Measurements from ENCODE around the gene IER5.

IER5 gene

DNA sequence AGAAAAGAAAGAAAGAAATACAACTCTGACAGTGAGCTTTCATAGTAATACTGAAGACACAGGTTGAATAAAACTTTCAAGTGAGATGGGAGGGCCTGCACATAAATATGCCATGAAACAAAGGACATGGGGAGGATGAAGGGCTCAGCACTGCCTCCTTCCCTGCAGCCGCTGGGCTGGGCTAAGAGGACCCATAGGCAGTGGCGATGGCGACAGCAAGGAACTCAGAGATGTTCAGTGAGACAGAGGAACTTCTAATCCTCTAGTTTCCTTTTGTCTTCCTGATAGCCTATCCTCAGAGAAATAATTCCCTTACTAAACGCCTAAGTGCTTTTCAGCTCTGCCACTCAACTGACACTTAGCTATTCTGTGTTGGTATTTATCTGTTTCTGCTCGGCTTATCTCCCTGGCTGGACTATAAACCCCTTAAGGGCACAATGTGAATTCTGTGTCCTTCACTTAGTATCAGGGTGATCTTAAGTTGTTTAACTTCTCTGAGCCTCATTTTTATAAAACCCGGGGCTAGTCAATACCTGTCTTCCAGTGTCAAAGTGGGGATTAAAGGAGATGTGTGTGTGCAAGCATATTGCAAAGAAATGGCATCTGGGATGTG is 24.4 kb upstream of the IER5 start:
- TF ChIP-seq, protein P1, sequence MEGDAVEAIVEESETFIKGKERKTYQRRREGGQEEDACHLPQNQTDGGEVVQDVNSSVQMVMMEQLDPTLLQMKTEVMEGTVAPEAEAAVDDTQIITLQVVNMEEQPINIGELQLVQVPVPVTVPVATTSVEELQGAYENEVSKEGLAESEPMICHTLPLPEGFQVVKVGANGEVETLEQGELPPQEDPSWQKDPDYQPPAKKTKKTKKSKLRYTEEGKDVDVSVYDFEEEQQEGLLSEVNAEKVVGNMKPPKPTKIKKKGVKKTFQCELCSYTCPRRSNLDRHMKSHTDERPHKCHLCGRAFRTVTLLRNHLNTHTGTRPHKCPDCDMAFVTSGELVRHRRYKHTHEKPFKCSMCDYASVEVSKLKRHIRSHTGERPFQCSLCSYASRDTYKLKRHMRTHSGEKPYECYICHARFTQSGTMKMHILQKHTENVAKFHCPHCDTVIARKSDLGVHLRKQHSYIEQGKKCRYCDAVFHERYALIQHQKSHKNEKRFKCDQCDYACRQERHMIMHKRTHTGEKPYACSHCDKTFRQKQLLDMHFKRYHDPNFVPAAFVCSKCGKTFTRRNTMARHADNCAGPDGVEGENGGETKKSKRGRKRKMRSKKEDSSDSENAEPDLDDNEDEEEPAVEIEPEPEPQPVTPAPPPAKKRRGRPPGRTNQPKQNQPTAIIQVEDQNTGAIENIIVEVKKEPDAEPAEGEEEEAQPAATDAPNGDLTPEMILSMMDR (IDR thresholded peaks at IDR 0.05): no peak
- Histone ChIP-seq H3K27ac (no peak overlapping the region), H3K36me3 (peaks cover 0 to 6% (median 0%) of the 10 kb centered on the region in 3 donors), H3K9me3 (no peaks in the 10 kb centered on the region), H3K4me1 (peaks cover 0 to 24% (median 6%) of the 10 kb centered on the region in 4 donors), H3K4me3 (no peak overlapping the region), H3K27me3 (no peaks in the 10 kb centered on the region)
- DNase-seq: no peak
- intact Hi-C loops (cut with DNase I; ENCODE audit: low total_unique reads): no loop called here

DNA sequence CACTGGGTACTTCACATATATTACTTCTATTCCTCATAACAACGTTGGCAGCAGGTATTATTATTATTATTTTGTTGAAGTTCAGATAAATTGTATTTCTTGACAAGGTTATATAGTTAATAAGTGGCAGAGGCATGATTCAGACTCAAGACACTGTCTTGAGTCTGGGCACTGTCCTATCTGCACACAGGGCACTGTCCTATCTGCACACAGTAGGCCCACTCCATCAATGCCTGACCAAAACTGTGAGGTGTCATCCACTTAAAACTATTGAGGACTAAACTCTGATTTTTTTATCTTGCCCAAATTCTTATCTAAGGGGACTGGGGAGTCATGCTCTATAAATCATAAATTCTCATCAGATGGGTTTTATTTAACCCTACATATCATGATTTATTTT is 23.8 kb upstream of the IER5 start:
- Histone ChIP-seq H3K4me1 (peaks cover 0 to 24% (median 6%) of the 10 kb centered on the region in 4 donors), H3K27ac (no peak overlapping the region), H3K9me3 (no peaks in the 10 kb centered on the region), H3K27me3 (no peaks in the 10 kb centered on the region), H3K36me3 (peaks cover 0 to under 1% (median 0%) of the 10 kb centered on the region in 3 donors), H3K4me3 (no peak overlapping the region)
- intact Hi-C loops (cut with DNase I; ENCODE audit: low total_unique reads): no loop called here
- DNase-seq: no peak
- TF ChIP-seq, protein P1 (IDR thresholded peaks at IDR 0.05): no peak

DNA sequence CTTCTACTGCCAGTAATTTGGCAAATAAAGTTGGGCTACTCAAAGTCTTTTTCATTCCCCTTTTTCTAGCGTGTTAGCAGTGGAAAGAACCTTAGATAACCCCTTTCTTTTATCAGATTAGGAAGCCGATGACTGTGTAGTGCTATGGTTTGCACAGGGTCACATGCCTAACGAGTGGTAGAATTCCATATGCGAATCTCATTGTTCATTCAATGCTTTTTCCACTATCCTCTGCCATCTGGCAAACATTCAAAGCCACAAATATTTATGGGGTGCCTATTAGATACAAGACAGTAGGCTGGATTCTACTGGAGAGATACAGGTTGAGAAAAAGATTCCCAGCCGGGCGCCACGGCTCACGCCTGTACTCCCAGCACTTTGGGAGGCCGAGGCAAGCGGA is 14.9 kb upstream of the IER5 start:
- DNase-seq: no peak
- Histone ChIP-seq H3K4me3 (no peak overlapping the region), H3K4me1 (peaks cover 0 to 6% (median 0%) of the 10 kb centered on the region in 4 donors), H3K27me3 (peaks cover 0 to 4% of the 10 kb centered on the region in 2 donors), H3K36me3 (no peaks in the 10 kb centered on the region), H3K27ac (no peak overlapping the region), H3K9me3 (no peaks in the 10 kb centered on the region)
- TF ChIP-seq, protein P1 (IDR thresholded peaks at IDR 0.05): no peak
- intact Hi-C loops (cut with DNase I; ENCODE audit: low total_unique reads): no loop called here

DNA sequence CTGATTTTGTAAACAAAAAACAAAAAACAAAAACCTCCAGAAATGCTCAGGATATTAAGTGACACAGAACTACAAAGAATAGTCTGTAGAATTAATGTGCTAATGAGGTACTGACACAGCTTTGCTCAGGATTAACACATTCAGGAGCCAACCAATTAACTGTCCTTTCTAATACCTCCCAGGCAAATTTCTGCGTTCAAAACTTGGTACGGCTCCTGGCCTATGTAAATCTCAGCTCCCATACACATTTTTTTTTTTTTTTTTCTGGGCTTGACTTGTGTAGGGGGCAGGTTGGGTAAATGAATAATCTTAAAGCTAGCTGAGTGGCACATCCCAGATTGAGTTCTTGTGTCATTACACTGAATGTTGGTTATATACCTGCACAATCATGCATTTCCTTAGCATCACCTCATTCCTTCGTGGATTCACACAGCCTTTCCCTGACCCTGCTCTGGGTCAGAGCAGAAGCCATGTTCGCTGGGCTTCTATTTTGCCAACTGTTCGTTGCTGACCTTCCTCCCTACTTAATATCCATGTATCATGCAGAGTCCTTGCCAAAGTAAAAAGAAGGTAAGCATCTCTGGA is 12.6 kb upstream of the IER5 start:
- TF ChIP-seq, protein P1 (IDR thresholded peaks at IDR 0.05): no peak
- intact Hi-C loops (cut with DNase I; ENCODE audit: low total_unique reads): no loop called here
- DNase-seq: no peak
- H3K4me1 ChIP-seq: peaks cover 0 to 6% (median 0%) of the 10 kb centered on the region in 4 donors
- no peaks in the 10 kb centered on the region for H3K36me3 ChIP-seq
- no peak overlapping the region for H3K4me3 ChIP-seq
- peaks cover 0 to 4% of the 10 kb centered on the region in 2 donors for H3K27me3 ChIP-seq
- no peak overlapping the region for H3K27ac ChIP-seq
- no peaks in the 10 kb centered on the region for H3K9me3 ChIP-seq

DNA sequence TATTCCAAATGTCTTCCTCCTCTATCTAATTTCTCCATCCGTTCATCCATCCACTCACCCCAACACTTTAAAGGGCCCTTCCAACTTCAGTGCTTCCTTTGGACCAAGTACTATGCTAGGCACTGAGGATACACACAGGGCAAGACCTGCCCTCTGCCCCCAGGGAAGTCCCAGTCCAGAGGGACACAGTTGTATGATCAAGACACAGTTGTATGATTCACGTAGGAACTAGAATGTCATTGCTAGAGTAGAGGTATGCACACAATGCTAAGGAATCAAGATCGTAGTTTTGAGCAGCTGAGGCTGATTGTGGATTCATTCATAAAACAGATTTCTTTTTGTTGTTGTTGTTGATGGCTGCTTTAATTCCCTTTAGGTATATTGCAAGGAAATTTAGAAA is 11.6 kb upstream of the IER5 start:
- no peak for DNase-seq
- intact Hi-C loops (cut with DNase I; ENCODE audit: low total_unique reads): no loop called here
- Histone ChIP-seq H3K27ac (no peak overlapping the region), H3K27me3 (peaks cover 0 to 4% of the 10 kb centered on the region in 2 donors), H3K4me1 (peaks cover 0 to 6% (median 0%) of the 10 kb centered on the region in 4 donors), H3K4me3 (no peak overlapping the region), H3K9me3 (no peaks in the 10 kb centered on the region), H3K36me3 (no peaks in the 10 kb centered on the region)
- TF ChIP-seq, protein P1 (IDR thresholded peaks at IDR 0.05): no peak
